ENCODE measurements around the gene RPUSD3.

RPUSD3 gene

GRCh38 chr3:9795207-9795606 is 48.6 kb downstream of the RPUSD3 start:
- peaks cover 21% of the 10 kb centered on the region for H3K36me3 ChIP-seq (ENCODE audit: low read length)
- no peaks in the 10 kb centered on the region for H3K9me3 ChIP-seq (ENCODE audit: insufficient read depth, low read length)
- no peak overlapping the region for H3K9ac ChIP-seq (ENCODE audit: low read length)
- peaks cover 11% of the 10 kb centered on the region; the same call in 1 of the 2 replicates for H4K20me1 ChIP-seq (ENCODE audit: low read depth, low read length)
- H3F3A ChIP-seq (ENCODE audit: insufficient read depth) = 0 out of 2 replicates have a peak, but pooled peaks cover 4% of the 10 kb centered on the region
- H3K4me2 ChIP-seq (ENCODE audit: low read depth, low read length, poor library complexity, severe bottlenecking) = no peak overlapping the region
- H3K27ac ChIP-seq (ENCODE audit: low read depth, low read length) = no peak overlapping the region
- no peak for TF ChIP-seq EZH2phosphoT487 (conservative IDR thresholded peaks at IDR 0.05; ENCODE audit: low read length)
- TF ChIP-seq CTCF (IDR thresholded peaks at IDR 0.05; ENCODE audit: insufficient read depth, low read length, poor library complexity, severe bottlenecking) = no peak
- H3K79me2 ChIP-seq (ENCODE audit: insufficient read depth, low read length) = peaks cover 55% of the 10 kb centered on the region
- H3K4me3 ChIP-seq (ENCODE audit: insufficient read depth, low read length, poor library complexity, severe bottlenecking) = no peak overlapping the region
- no peaks in the 10 kb centered on the region for H3K27me3 ChIP-seq (ENCODE audit: low read length)
- H2AFZ ChIP-seq (ENCODE audit: low read depth, low read length, severe bottlenecking) = no peak overlapping the region
- no peaks in the 10 kb centered on the region for H3K9me2 ChIP-seq (replicated peaks; ENCODE audit: insufficient read depth, low read length)

GRCh38 chr3:9794400-9794799 is 49.4 kb downstream of the RPUSD3 start:
- no peaks in the 10 kb centered on the region for H3K27me3 ChIP-seq (ENCODE audit: low read length)
- peaks cover 11% of the 10 kb centered on the region; the same call in 1 of the 2 replicates for H4K20me1 ChIP-seq (ENCODE audit: low read depth, low read length)
- H3K9me3 ChIP-seq (ENCODE audit: insufficient read depth, low read length) = no peaks in the 10 kb centered on the region
- peak overlapping the region; percentile 89 for H3K4me2 ChIP-seq (ENCODE audit: low read depth, low read length, poor library complexity, severe bottlenecking)
- H3K9ac ChIP-seq (ENCODE audit: low read length) = no peak overlapping the region
- H3K36me3 ChIP-seq (ENCODE audit: low read length) = peaks cover 14% of the 10 kb centered on the region
- H3K4me3 ChIP-seq (ENCODE audit: insufficient read depth, low read length, poor library complexity, severe bottlenecking) = no peak overlapping the region
- H2AFZ ChIP-seq (ENCODE audit: low read depth, low read length, severe bottlenecking) = no peak overlapping the region
- 0 out of 2 replicates have a peak, but pooled peaks cover 4% of the 10 kb centered on the region for H3F3A ChIP-seq (ENCODE audit: insufficient read depth)
- TF ChIP-seq CTCF (IDR thresholded peaks at IDR 0.05; ENCODE audit: insufficient read depth, low read length, poor library complexity, severe bottlenecking) = no peak
- TF ChIP-seq EZH2phosphoT487 (conservative IDR thresholded peaks at IDR 0.05; ENCODE audit: low read length) = no peak
- H3K27ac ChIP-seq (ENCODE audit: low read depth, low read length) = no peak overlapping the region
- H3K79me2 ChIP-seq (ENCODE audit: insufficient read depth, low read length) = peaks cover 55% of the 10 kb centered on the region
- no peaks in the 10 kb centered on the region for H3K9me2 ChIP-seq (replicated peaks; ENCODE audit: insufficient read depth, low read length)

DNA sequence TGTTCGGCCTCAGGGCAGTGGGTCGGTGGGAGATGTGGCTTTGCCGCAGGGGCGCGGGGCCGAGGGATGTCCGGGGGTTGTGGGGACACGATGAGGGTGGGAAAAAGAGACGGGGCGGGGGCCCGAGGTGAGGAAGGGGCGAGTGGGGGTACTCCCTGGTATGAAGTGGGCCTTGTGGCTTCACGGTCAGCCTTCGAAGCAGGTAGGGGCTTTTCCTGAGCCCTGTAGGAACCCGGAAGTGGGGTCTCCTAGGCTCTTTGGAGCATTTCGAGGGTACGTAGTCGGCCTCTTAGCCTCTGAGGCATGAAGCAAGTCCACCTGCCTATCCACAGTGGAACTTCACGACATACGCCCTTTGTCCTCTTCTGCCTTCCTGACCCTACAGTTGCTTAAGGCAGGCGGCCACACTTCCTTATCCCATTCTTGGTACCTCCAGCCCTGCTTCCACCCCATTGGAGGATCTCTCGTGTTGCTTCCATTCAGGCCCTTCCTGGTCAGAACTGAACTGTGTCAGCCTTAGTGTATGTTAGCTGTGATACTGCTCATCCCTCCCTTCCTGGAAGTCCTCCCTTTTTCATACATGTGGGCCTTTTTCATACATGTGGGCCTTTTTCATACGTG is 50.5 kb downstream of the RPUSD3 start:
- peak overlapping the region; percentile 100 for H3K9ac ChIP-seq (ENCODE audit: low read length)
- H3K27me3 ChIP-seq (ENCODE audit: low read length) = no peaks in the 10 kb centered on the region
- peak overlapping the region; percentile 86 for H3K27ac ChIP-seq (ENCODE audit: low read depth, low read length)
- peaks cover 52% of the 10 kb centered on the region for H3K79me2 ChIP-seq (ENCODE audit: insufficient read depth, low read length)
- H2AFZ ChIP-seq (ENCODE audit: low read depth, low read length, severe bottlenecking) = peak overlapping the region; percentile 69
- peak overlapping the region; percentile 89 for H3K4me2 ChIP-seq (ENCODE audit: low read depth, low read length, poor library complexity, severe bottlenecking)
- no peaks in the 10 kb centered on the region for H3K9me2 ChIP-seq (replicated peaks; ENCODE audit: insufficient read depth, low read length)
- H3K9me3 ChIP-seq (ENCODE audit: insufficient read depth, low read length) = no peaks in the 10 kb centered on the region
- H3K4me3 ChIP-seq (ENCODE audit: insufficient read depth, low read length, poor library complexity, severe bottlenecking) = peak overlapping the region; percentile 98
- H3F3A ChIP-seq (ENCODE audit: insufficient read depth) = 0 out of 2 replicates have a peak, but pooled peaks cover 4% of the 10 kb centered on the region
- TF ChIP-seq EZH2phosphoT487 (conservative IDR thresholded peaks at IDR 0.05; ENCODE audit: low read length) (no peak), CTCF (IDR thresholded peaks at IDR 0.05; ENCODE audit: insufficient read depth, low read length, poor library complexity, severe bottlenecking) (no peak)
- peaks cover 8% of the 10 kb centered on the region for H3K36me3 ChIP-seq (ENCODE audit: low read length)
- H4K20me1 ChIP-seq (ENCODE audit: low read depth, low read length) = peaks cover 8% of the 10 kb centered on the region; the same call in 1 of the 2 replicates
